NCI-H2107 treated with DMSO at 0.1 percent for 48 hours (cell line): Measurements from ENCODE around the gene OPALIN.

Experiments
- DNase-seq: peaks from one replicate; lab custom pipeline; 2025; ENCODE audit not compliant: unreplicated experiment; lab: John Stamatoyannopoulos, UW

OPALIN gene

DNA sequence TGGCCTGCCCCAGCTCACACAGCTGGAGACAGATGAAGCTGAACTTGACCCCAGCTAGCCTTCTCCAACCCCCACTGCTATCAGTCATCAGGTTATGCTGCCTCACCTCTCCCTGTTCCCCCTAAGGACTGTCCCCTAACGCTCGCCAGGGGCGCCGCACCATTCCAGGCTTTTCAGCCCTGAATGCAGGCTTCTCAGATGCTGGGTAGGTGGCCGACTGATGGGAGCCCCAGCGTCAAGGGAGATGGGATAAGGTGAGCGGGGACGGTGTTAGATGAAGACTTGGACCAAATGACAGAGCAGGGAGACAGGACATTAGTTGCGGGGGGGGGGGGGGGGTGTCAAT is 15.8 kb upstream of the OPALIN start:
- no peak for DNase-seq

DNA sequence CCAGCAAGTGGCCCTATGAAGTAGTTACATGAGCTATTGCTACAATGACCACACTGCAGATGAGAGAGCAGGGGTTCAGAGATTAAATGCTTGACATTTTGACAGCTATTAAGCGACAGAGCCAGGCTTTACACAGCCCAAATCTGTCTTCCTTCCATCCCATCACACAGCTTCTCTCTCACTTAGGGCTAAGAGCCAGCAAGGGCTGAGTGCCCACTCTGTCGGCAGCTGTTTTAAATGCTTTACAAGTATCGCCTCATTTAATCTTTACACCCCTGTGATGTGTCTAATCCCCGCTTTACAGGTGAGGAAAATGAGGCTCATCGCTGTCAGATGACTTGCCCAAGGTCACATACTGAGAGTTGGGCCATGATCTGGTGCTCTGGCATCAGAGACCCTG is 15.2 kb upstream of the OPALIN start:
- no peak for DNase-seq

GRCh38 chr10:96371356-96371755 is 12.6 kb upstream of the OPALIN start:
- no peak for DNase-seq

DNA sequence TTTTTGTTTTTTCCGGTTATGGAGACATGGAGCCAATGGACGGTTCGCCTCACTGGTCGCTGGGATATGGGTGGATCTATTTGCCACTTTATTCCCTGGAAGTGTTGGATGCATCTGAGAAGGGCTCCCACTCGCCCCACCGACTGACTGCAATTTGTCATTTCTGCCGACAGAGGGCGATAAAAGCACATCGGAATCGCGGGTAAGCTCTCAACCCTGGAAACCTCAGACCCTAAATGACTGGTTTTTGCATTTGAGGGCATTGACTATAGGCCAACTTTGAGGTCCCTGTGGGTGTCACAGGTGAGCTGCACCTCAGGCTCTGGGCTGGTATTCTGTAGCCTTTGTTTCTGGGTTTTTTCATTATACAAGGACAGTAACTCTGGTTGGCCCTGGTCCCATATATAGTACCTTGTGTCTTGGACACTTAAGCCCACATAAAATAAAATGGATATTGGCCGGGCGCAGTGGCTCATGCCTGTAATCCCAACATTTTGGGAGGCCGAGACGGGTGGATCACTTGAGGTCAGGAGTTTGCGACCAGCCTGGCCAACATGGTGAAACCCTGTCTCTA is 11.9 kb upstream of the OPALIN start:
- no peak for DNase-seq

- no peak for DNase-seq
Measured at GRCh38 chr10:96369890-96370583, 11.2 kb upstream of the OPALIN start.

- no peak for DNase-seq
Measured at GRCh38 chr10:96368971-96369370, 10.2 kb upstream of the OPALIN start.

- no peak for DNase-seq
Measured at GRCh38 chr10:96367470-96367869, 8.7 kb upstream of the OPALIN start.

GRCh38 chr10:96366508-96366907 is 7.7 kb upstream of the OPALIN start:
- DNase-seq: no peak

DNA sequence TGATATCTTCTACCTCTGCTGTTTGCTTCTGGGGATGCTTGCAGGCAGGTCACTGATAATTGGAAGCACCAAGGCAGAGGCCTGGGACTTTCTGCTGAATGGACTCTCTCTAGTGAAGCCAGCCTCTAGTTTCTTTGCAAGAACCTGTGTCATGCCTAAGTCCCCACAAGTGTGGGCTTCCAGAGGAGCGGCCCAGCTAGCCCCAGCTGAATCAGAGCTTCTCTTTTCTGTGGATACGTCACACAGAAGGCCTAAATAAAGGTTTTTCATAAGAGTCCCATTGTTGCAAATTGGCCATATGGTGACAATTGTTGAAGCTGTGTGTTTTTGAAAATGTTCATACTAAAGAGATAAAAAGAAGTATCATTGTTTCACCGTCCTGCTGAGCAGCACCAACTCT is 6.8 kb upstream of the OPALIN start:
- DNase-seq: no peak

DNA sequence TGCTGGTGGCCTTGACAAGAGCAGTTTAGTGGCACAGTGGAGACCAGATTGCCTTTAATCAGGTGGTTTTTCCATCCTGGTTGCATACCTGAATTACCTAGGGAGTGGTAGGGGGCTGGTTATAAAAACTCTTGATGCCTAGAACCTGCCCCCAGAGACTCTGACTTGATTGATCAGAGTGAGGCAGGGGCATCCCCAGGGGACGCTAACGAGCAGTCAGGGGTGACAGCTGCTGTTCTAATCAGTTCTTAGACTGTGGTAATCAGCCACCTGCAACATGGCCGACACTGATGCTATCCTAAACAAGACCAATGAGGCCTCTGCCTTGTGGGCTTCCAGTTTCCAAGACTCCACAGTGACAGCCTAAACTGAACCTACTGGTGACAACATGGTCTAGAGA is 2.0 kb upstream of the OPALIN start:
- no peak for DNase-seq

- DNase-seq: no peak
Measured at GRCh38 chr10:96360331-96360730, 1.5 kb upstream of the OPALIN start.

GRCh38 chr10:96359616-96360015 is 814 bp upstream of the OPALIN start:
- DNase-seq: no peak

DNA sequence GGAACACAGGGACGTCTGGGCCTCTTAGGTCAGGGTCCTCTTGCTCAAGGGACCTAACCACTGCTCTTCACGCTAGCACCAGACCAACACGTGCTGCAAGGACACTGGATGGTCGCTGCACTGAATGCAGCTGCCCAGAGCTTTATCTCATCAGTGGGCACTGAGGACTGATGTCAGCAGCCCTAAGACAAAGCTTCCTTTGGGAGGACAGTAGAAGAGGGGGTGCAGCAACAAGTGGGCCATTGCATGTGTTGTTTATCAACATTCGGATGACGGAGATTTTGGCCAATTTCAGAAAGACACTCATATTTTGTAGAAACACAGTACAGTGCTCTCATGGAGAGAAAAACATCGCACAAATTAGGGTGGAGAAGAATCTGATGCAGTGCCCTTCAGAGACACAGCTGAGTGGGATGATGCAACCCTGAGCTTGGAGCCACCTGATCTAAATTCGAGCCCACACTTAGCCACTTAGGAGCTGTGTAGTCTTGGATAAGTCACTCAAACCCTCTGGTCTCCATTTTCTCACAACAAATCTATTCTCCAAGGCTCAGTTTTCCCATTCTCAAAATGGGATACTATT is 1.7 kb downstream of the OPALIN start:
- DNase-seq: no peak

DNA sequence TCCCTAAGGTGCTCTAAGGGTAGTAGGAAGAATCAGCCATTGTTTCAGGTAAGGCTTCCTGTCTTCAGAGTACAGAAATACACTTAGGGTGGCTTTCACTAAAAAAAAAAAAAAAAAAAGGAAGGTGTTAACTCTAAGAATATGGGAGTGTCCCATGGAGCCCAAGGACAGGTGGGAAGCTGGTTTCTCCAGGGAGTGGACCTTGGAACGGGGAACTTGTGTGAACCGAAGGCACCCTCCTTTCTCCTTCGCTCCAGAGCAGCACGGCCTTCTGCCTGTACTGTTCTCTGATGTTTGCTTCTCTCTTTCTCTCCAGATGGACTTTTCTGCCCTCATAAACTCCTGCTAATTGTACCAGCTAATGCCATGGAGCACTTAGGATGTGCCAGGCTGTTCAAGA is 6.2 kb downstream of the OPALIN start:
- DNase-seq: no peak

- DNase-seq: no peak
Measured at GRCh38 chr10:96352027-96352426, 6.8 kb downstream of the OPALIN start.

DNA sequence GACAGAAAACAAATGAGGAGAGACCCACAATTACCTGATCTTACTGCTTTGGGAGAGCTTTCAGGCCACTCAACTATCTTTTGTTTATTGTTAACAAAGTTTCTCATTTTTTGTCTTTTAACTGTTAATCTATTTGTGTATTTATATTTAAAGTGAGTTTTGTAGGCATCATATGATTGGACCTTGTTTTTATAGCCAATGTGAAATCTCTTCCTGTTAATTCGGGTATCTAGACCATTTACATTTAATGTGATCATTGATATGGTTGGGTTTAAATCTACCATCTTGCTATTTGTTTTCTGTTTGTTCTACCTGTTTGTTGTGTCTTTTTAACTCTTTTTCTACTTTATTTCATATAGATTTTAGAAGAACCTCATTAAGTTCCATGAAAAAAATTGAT is 12.5 kb downstream of the OPALIN start:
- DNase-seq: no peak

GRCh38 chr10:96345222-96345621 is 13.6 kb downstream of the OPALIN start:
- no peak for DNase-seq

- no peak for DNase-seq
Measured at GRCh38 chr10:96344178-96344577, 14.6 kb downstream of the OPALIN start.

DNA sequence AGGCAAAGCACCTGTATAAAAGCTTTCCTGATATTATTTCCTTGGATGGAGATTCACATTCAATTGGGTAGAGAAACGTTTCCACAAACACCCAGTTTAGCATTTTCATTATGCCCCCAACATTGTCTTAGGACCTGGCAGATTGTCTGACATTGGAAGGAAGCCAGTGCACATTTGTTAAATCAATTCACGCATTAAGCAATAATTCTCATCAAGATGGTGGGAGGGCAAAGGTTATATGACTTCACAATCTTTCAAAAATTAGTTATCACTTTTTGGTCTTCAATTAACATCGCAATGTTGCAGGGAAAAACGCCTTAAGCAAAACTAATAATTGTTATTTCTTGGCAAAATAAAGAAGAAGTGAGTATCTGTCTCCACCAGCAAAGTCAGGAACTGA is 16.4 kb downstream of the OPALIN start:
- no peak for DNase-seq

DNA sequence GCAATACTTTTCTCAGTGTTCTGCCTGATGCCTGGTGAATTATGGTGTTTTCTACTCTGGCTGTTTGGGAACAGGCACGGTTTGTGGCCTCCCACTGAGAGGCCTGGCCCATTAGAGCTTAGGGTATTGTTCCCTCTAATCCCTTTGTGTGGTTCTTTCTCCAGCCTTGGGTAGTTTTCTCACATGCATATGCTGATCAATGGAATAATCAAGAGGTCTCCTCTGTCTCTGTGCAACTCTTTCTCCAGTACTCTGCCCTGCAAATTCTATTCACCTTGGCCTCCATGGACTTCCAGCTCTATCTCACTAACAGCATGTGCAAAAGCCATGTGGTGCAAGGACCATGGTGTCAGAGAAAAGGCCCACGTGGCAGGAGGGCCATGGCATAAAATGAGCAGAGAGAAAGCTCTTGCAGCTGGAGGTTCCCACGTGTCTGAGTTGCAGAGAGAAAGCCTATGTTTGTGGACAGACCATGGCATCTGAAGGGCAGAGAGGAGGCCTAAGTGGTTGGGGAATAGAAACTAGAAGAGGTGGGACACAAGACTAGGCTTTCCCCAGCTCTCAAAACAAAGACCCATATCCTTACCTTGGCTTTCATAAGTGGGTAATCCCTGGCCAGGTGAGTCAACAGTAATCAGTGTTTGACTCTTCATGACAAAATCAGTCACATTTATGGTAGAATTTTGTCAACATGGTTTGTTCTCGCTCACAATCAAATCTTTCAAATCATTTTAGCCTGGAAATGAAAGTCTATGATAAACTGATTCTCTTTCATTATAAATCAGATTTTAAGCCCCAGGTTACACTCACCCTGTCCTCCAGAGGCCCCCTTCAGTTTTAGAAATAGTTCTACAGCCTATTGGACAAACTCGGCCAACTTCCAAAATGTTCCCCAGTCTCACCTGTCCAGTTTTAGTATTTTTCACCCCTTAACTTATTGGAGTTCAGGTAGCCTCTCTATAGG is 17.3 kb downstream of the OPALIN start:
- no peak for DNase-seq

DNA sequence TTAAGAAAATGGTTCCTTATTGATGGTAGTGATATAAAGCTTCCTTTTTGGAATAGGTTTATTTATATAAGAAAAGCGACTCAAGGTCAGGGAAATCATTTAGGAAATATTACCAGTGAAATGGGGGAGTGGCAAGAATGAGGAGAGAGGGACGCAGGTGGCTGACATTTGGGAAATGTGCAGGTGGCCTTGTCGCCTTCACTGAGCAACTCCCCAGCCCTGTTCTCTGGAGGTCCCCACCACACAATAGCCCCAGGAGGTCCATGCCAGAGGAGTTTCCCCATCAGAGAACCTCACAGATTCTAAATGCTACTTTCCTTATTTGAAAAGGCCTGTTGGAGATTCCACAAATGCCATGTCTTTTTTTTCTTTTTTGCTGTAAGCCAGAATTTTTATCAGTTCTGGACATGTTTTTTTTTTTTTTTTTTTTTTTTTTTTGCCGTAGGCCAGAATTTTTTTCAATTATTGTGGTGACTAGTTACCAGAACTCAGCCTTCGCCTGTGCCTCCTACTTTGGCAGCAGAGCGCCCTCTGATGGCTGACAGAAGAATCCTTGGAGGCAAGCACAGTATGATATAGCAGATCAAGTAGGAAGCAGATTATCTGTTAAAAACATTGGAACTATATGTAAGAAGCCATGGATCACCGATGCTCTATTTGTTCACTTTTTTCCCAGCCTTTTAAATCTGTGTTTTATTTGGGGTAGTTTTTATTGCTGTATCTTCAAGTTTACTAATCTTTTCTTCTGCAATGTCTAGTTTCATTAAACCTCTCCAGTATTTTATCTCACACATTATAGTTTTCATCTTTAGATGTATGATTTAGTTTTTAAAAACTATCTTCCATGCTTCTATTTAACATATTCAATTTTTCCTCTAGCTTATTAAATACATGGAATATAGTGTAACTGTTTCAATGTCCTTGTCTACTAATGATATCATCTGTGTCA is 18.6 kb downstream of the OPALIN start:
- peak; percentile 18 for DNase-seq
